PFSK-1 (cell line): ENCODE data around the gene CEP19. TPM values are rescaled to one million over a fixed set of nuclear protein-coding genes. Genes with fewer than 3 reads are reported as not detected.

Experiments
- FOXP2 ChIP-seq: optimal IDR thresholded peaks from 2 replicates; pipeline ENCODE3; 2011; ENCODE audit warnings: borderline replicate concordance, control low read depth, inconsistent platforms; ENCODE audit not compliant: insufficient read depth; ENCODE audit errors: extremely low read length, extremely low read depth
- POLR2AphosphoS5 ChIP-seq: IDR thresholded peaks from 2 replicates; pipeline ENCODE4 v1.6.1; 2012; ENCODE audit warnings: low read depth, mild to moderate bottlenecking, control low read depth, low read length, moderate library complexity
- REST ChIP-seq, 2 experiments: IDR thresholded peaks; 2 replicates each; pipeline versions ENCODE4 v1.6.1 to v1.8.0; 2011 to 2012; ENCODE audit warnings: low read depth in 2 of 2, low read length in 2 of 2, control low read depth in 1 of 2, inconsistent platforms in 1 of 2, mild to moderate bottlenecking in 1 of 2, moderate library complexity in 1 of 2; ENCODE audit not compliant: insufficient read depth in 1 of 2
- SIN3A ChIP-seq: IDR thresholded peaks from 2 replicates; pipeline ENCODE4 v1.6.1; 2012; ENCODE audit warnings: mild to moderate bottlenecking, low read length, moderate library complexity, borderline replicate concordance; ENCODE audit not compliant: insufficient read depth
- TAF1 ChIP-seq: IDR thresholded peaks from 2 replicates; pipeline ENCODE4 v1.6.1; 2012; ENCODE audit warnings: low read length, control low read depth, borderline replicate concordance; ENCODE audit not compliant: insufficient read depth
- polyA plus RNA-seq: library from polyadenylated mRNA; unstranded; fragments of >200 nt; gene quantifications from one replicate; pipeline ENCODE4 v1.2.1, GENCODE V29; 2012; ENCODE audit warnings: low read depth, missing spikeins; ENCODE audit not compliant: insufficient read length

Gene CEP19
- 1.0 TPM for polyA plus RNA-seq

GRCh38 chr3:196711838-196712513 lies at the start of gene CEP19, which contains the start of gene PIGX:
TSS of gene CEP19 (minus strand) at chr3:196712250. CDS start at chr3:196708657, 3,593 bp downstream.
TSS of gene PIGX (plus strand) at chr3:196712377.
- TF ChIP-seq TAF1 (no peak), SIN3A (peak; percentile 29; the same call in 1 of the 2 replicates), FOXP2 (peak; percentile 6), POLR2AphosphoS5 (peak; percentile 67), REST (IDR thresholded peaks at IDR 0.05; ENCODE audit: insufficient read depth in 1 of 2, low read depth in 2 of 2, low read length in 2 of 2) (0 out of 4 replicates have a peak, but pooled peaks of 1 of the 2 experiments have one; percentile 16)

- no peak for TF ChIP-seq REST (IDR thresholded peaks at IDR 0.05; ENCODE audit: insufficient read depth in 1 of 2, low read depth in 2 of 2, low read length in 2 of 2)
- 0 out of 2 replicates have a peak, but pooled peaks have one; percentile 34 for TF ChIP-seq SIN3A
These were observed 46.1 kb upstream of the CEP19 start for GRCh38 chr3:196757876-196758739.

GRCh38 chr3:196756732-196757131 lies 44.7 kb upstream of the CEP19 start:
- no peak for TF ChIP-seq SIN3A
- TF ChIP-seq TAF1, result no peak
- no peak for TF ChIP-seq FOXP2
- no peak for TF ChIP-seq POLR2AphosphoS5
- no peak for TF ChIP-seq REST (IDR thresholded peaks at IDR 0.05; ENCODE audit: insufficient read depth in 1 of 2, low read depth in 2 of 2, low read length in 2 of 2)

- TF ChIP-seq POLR2AphosphoS5, result no peak
- no peak for TF ChIP-seq FOXP2
- TF ChIP-seq TAF1, result no peak
- no peak for TF ChIP-seq REST (IDR thresholded peaks at IDR 0.05; ENCODE audit: insufficient read depth in 1 of 2, low read depth in 2 of 2, low read length in 2 of 2)
- no peak for TF ChIP-seq SIN3A
These were observed 42.3 kb upstream of the CEP19 start for GRCh38 chr3:196754091-196754981.
